Neural progenitor cell (in vitro differentiated cells): ENCODE results near the gene QPCTL.

Experiments used
- CTCF ChIP-seq: fragments of 200-600 bp; sonication (generic); IDR thresholded peaks from 2 replicates; pipeline ENCODE4 v1.5.1; 2017; ENCODE audit warnings: antibody characterized with exemption, mild to moderate bottlenecking
- EZH2phosphoT487 ChIP-seq: fragments of 200-600 bp; sonication (generic); IDR thresholded peaks from 2 replicates; pipeline ENCODE4 v1.6.1; 2017; ENCODE audit warnings: antibody characterized with exemption

GRCh38 chr19:45711851-45712698, 19.6 kb downstream of the QPCTL start:
- no peak for TF ChIP-seq EZH2phosphoT487
- TF ChIP-seq CTCF, result no peak
